GM23338 (cell line): Measurements from ENCODE around the gene CDC34. TPM values are rescaled to one million over a fixed set of nuclear protein-coding genes. Genes with fewer than 3 reads are reported as not detected.

Experiments used
- ATAC-seq: fragments of 200-7000 bp; cut with Tn5 transposase; 3 replicates; pipeline ENCODE4 v1.9.1; 2020
- DNase-seq: peaks from one replicate; pipeline ENCODE4 v3.0.0-alpha.2; 2015; ENCODE audit warnings: low spot score
- H2AFZ ChIP-seq: fragments of 200-600 bp; sonication (generic); 2 replicates; pipeline ENCODE4 v1.8.0; 2016; ENCODE audit warnings: antibody characterized with exemption, mild to moderate bottlenecking, moderate library complexity
- H3F3A ChIP-seq: fragments of 200-600 bp; sonication (generic); replicated peaks from 2 replicates; pipeline ENCODE4 v1.8.0; 2017; ENCODE audit warnings: antibody characterized with exemption, mixed run types, low read depth
- H3K27ac ChIP-seq: fragments of 200-600 bp; sonication (generic); 2 replicates; pipeline ENCODE4 v1.6.1; 2016; ENCODE audit warnings: low read depth
- H3K27me3 ChIP-seq: fragments of 200-600 bp; sonication (generic); 2 replicates; pipeline ENCODE4 v1.8.0; 2016; ENCODE audit warnings: mild to moderate bottlenecking, mixed run types, moderate library complexity; ENCODE audit not compliant: insufficient read depth
- H3K36me3 ChIP-seq: fragments of 200-600 bp; sonication (generic); 2 replicates; pipeline ENCODE4 v1.8.0; 2016; ENCODE audit warnings: mild to moderate bottlenecking; ENCODE audit not compliant: insufficient read depth
- H3K4me1 ChIP-seq: fragments of 200-600 bp; sonication (generic); 2 replicates; pipeline ENCODE4 v1.8.0; 2016; ENCODE audit warnings: mild to moderate bottlenecking, moderate library complexity; ENCODE audit not compliant: insufficient read depth
- H3K4me2 ChIP-seq: fragments of 200-600 bp; sonication (generic); 2 replicates; pipeline ENCODE4 v1.7.1; 2017; ENCODE audit warnings: mixed run types
- H3K4me3 ChIP-seq: fragments of 200-600 bp; sonication (generic); 2 replicates; pipeline ENCODE4 v1.6.1; 2016; ENCODE audit warnings: mixed run types
- H3K79me2 ChIP-seq: fragments of 200-600 bp; sonication (generic); replicated peaks from 2 replicates; pipeline ENCODE4 v1.8.0; 2017; ENCODE audit warnings: mild to moderate bottlenecking; ENCODE audit not compliant: insufficient read depth
- H3K9me2 ChIP-seq: fragments of 200-600 bp; sonication (generic); 2 replicates; pipeline ENCODE4 v1.8.0; 2017; ENCODE audit not compliant: insufficient read depth
- H4K20me1 ChIP-seq: fragments of 200-600 bp; sonication (generic); replicated peaks from 2 replicates; pipeline ENCODE4 v1.8.0; 2017; ENCODE audit warnings: mild to moderate bottlenecking; ENCODE audit not compliant: insufficient read depth
- H3K27ac Mint-ChIP-seq: 2 replicates; pipeline ENCODE4 v1.8.0; 2020; ENCODE audit warnings: inconsistent platforms, mild to moderate bottlenecking, moderate library complexity, mixed read lengths
- H3K27me3 Mint-ChIP-seq: 3 replicates; pipeline ENCODE4 v1.8.0; 2022; ENCODE audit warnings: low read depth, mild to moderate bottlenecking, moderate library complexity, mixed read lengths, inconsistent platforms; ENCODE audit not compliant: insufficient read depth, poor library complexity
- H3K36me3 Mint-ChIP-seq: 3 replicates; pipeline ENCODE4 v1.8.0; 2021; ENCODE audit warnings: low read depth, mild to moderate bottlenecking, inconsistent platforms, moderate library complexity, mixed read lengths
- H3K4me1 Mint-ChIP-seq: 3 replicates; pipeline ENCODE4 v1.8.0; 2020; ENCODE audit warnings: mild to moderate bottlenecking, inconsistent platforms, mixed read lengths
- H3K4me3 Mint-ChIP-seq: 3 replicates; pipeline ENCODE4 v1.8.0; 2021; ENCODE audit warnings: moderate library complexity, mild to moderate bottlenecking, inconsistent platforms, mixed read lengths
- H3K9me3 Mint-ChIP-seq: 3 replicates; pipeline ENCODE4 v1.8.0; 2020; ENCODE audit warnings: moderate library complexity, mild to moderate bottlenecking, inconsistent platforms, mixed read lengths
- CREB1 ChIP-seq: fragments of 250-450 bp; sonication (Bioruptor Pico); IDR thresholded peaks from 2 replicates; pipeline ENCODE4 v1.5.0; 2020; ENCODE audit warnings: low read depth, mild to moderate bottlenecking, moderate library complexity
- EZH2 ChIP-seq: fragments of 200-600 bp; sonication (generic); IDR thresholded peaks from one replicate; pipeline ENCODE4 v1.8.0; 2017; ENCODE audit warnings: antibody characterized with exemption, mild to moderate bottlenecking, low read depth; ENCODE audit not compliant: unreplicated experiment
- NANOG ChIP-seq: IDR thresholded peaks from 2 replicates; pipeline ENCODE4 v1.6.1; 2016; ENCODE audit warnings: antibody characterized with exemption, borderline replicate concordance
- POLR2AphosphoS5 ChIP-seq: IDR thresholded peaks from 2 replicates; pipeline ENCODE4 v1.6.1; 2016; ENCODE audit warnings: antibody characterized with exemption, low read depth
- STAT1 ChIP-seq: IDR thresholded peaks from one replicate; pipeline ENCODE4 v1.6.1; 2016; ENCODE audit warnings: antibody characterized with exemption; ENCODE audit not compliant: unreplicated experiment
- ZNF114 ChIP-seq: fragments of 250-450 bp; sonication (Bioruptor Pico); IDR thresholded peaks from 2 replicates; pipeline ENCODE4 v1.5.0; 2020; ENCODE audit warnings: mild to moderate bottlenecking, moderate library complexity
- ZNF331 ChIP-seq: fragments of 250-450 bp; sonication (Bioruptor Pico); IDR thresholded peaks from 2 replicates; pipeline ENCODE4 v1.5.0; 2020; ENCODE audit warnings: low read depth, mild to moderate bottlenecking, moderate library complexity
- polyA plus RNA-seq: library from polyadenylated mRNA; unstranded; fragments of >200 nt; fragmentation: Nextera tagmentation; extraction: Ambion mirVana; gene quantifications from 2 replicates; pipeline ENCODE4 v1.2.1, GENCODE V29; 2016
- total RNA-seq: library from RNA; depleted of rRNA; stranded (reverse); fragments of >200 nt; shearing (Covaris generic); gene quantifications from 2 replicates; pipeline ENCODE4 v1.2.3, GENCODE V29; 2014
- TF ChIP-seq, protein P1 (sequence below): IDR thresholded peaks from 2 replicates; pipeline ENCODE4 v1.6.1; 2016; ENCODE audit warnings: antibody characterized with exemption
- TF ChIP-seq, protein P2 (sequence below), 2 experiments: fragments of 200-600 bp in 1 of 2; sonication (generic) in 1 of 2; conservative IDR thresholded peaks; 2 replicates each; pipeline versions ENCODE4 v1.5.1 to v1.6.1; 2016 to 2017; ENCODE audit warnings: antibody characterized with exemption in 2 of 2, low read depth in 2 of 2, mild to moderate bottlenecking in 2 of 2, moderate library complexity in 1 of 2
- TF ChIP-seq, protein P3 (sequence below): fragments of 250-450 bp; sonication (Bioruptor Pico); IDR thresholded peaks from 2 replicates; pipeline ENCODE4 v1.5.0; 2020; ENCODE audit warnings: mild to moderate bottlenecking, moderate library complexity
- TF ChIP-seq, protein P4 (sequence below): IDR thresholded peaks from one replicate; pipeline ENCODE4 v1.6.1; 2018; ENCODE audit warnings: antibody characterized with exemption; ENCODE audit not compliant: unreplicated experiment

Gene CDC34
- total and polyA plus RNA-seq, 2 experiments from 2014 or later: 114 to 148 TPM

- H3F3A ChIP-seq: peaks cover 13% of the 10 kb centered on the region
- no peaks in the 10 kb centered on the region; the same call in 1 of the 2 replicates for H3K4me1 ChIP-seq
- Mint-ChIP-seq H3K9me3 (peaks cover 2% of the 10 kb centered on the region; the same call in 1 of the 3 replicates), H3K27me3 (peaks cover 15% of the 10 kb centered on the region), H3K36me3 (peaks cover 20% of the 10 kb centered on the region), H3K27ac (no peak overlapping the region), H3K4me1 (peaks cover 6% of the 10 kb centered on the region), H3K4me3 (peak overlapping the region; percentile 87)
- H3K36me3 ChIP-seq: no peaks in the 10 kb centered on the region; the same call in 1 of the 2 replicates
- H4K20me1 ChIP-seq: peaks cover 17% of the 10 kb centered on the region
- DNase-seq (no peak), ATAC-seq (no peak)
- TF ChIP-seq CREB1 (no peak), NANOG (no peak), POLR2AphosphoS5 (no peak), STAT1 (no peak), ZNF114 (CRISPR knock-in tag) (no peak), EZH2 (no peak), ZNF331 (CRISPR knock-in tag) (no peak)
- TF ChIP-seq, protein P1, sequence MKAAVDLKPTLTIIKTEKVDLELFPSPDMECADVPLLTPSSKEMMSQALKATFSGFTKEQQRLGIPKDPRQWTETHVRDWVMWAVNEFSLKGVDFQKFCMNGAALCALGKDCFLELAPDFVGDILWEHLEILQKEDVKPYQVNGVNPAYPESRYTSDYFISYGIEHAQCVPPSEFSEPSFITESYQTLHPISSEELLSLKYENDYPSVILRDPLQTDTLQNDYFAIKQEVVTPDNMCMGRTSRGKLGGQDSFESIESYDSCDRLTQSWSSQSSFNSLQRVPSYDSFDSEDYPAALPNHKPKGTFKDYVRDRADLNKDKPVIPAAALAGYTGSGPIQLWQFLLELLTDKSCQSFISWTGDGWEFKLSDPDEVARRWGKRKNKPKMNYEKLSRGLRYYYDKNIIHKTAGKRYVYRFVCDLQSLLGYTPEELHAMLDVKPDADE: no peak
- TF ChIP-seq, protein P2, sequence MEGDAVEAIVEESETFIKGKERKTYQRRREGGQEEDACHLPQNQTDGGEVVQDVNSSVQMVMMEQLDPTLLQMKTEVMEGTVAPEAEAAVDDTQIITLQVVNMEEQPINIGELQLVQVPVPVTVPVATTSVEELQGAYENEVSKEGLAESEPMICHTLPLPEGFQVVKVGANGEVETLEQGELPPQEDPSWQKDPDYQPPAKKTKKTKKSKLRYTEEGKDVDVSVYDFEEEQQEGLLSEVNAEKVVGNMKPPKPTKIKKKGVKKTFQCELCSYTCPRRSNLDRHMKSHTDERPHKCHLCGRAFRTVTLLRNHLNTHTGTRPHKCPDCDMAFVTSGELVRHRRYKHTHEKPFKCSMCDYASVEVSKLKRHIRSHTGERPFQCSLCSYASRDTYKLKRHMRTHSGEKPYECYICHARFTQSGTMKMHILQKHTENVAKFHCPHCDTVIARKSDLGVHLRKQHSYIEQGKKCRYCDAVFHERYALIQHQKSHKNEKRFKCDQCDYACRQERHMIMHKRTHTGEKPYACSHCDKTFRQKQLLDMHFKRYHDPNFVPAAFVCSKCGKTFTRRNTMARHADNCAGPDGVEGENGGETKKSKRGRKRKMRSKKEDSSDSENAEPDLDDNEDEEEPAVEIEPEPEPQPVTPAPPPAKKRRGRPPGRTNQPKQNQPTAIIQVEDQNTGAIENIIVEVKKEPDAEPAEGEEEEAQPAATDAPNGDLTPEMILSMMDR (conservative IDR thresholded peaks at IDR 0.05; ENCODE audit: low read depth in 2 of 2): no peak
- TF ChIP-seq, protein P3, sequence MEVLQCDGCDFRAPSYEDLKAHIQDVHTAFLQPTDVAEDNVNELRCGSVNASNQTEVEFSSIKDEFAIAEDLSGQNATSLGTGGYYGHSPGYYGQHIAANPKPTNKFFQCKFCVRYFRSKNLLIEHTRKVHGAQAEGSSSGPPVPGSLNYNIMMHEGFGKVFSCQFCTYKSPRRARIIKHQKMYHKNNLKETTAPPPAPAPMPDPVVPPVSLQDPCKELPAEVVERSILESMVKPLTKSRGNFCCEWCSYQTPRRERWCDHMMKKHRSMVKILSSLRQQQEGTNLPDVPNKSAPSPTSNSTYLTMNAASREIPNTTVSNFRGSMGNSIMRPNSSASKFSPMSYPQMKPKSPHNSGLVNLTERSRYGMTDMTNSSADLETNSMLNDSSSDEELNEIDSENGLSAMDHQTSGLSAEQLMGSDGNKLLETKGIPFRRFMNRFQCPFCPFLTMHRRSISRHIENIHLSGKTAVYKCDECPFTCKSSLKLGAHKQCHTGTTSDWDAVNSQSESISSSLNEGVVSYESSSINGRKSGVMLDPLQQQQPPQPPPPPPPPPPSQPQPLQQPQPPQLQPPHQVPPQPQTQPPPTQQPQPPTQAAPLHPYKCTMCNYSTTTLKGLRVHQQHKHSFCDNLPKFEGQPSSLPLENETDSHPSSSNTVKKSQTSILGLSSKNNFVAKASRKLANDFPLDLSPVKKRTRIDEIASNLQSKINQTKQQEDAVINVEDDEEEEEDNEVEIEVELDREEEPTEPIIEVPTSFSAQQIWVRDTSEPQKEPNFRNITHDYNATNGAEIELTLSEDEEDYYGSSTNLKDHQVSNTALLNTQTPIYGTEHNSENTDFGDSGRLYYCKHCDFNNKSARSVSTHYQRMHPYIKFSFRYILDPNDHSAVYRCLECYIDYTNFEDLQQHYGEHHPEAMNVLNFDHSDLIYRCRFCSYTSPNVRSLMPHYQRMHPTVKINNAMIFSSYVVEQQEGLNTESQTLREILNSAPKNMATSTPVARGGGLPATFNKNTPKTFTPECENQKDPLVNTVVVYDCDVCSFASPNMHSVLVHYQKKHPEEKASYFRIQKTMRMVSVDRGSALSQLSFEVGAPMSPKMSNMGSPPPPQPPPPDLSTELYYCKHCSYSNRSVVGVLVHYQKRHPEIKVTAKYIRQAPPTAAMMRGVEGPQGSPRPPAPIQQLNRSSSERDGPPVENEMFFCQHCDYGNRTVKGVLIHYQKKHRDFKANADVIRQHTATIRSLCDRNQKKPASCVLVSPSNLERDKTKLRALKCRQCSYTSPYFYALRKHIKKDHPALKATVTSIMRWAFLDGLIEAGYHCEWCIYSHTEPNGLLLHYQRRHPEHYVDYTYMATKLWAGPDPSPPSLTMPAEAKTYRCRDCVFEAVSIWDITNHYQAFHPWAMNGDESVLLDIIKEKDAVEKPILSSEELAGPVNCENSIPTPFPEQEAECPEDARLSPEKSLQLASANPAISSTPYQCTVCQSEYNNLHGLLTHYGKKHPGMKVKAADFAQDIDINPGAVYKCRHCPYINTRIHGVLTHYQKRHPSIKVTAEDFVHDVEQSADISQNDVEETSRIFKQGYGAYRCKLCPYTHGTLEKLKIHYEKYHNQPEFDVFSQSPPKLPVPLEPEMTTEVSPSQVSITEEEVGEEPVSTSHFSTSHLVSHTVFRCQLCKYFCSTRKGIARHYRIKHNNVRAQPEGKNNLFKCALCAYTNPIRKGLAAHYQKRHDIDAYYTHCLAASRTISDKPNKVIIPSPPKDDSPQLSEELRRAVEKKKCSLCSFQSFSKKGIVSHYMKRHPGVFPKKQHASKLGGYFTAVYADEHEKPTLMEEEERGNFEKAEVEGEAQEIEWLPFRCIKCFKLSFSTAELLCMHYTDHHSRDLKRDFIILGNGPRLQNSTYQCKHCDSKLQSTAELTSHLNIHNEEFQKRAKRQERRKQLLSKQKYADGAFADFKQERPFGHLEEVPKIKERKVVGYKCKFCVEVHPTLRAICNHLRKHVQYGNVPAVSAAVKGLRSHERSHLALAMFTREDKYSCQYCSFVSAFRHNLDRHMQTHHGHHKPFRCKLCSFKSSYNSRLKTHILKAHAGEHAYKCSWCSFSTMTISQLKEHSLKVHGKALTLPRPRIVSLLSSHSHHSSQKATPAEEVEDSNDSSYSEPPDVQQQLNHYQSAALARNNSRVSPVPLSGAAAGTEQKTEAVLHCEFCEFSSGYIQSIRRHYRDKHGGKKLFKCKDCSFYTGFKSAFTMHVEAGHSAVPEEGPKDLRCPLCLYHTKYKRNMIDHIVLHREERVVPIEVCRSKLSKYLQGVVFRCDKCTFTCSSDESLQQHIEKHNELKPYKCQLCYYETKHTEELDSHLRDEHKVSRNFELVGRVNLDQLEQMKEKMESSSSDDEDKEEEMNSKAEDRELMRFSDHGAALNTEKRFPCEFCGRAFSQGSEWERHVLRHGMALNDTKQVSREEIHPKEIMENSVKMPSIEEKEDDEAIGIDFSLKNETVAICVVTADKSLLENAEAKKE (CRISPR knock-in tag): no peak
- TF ChIP-seq, protein P4, sequence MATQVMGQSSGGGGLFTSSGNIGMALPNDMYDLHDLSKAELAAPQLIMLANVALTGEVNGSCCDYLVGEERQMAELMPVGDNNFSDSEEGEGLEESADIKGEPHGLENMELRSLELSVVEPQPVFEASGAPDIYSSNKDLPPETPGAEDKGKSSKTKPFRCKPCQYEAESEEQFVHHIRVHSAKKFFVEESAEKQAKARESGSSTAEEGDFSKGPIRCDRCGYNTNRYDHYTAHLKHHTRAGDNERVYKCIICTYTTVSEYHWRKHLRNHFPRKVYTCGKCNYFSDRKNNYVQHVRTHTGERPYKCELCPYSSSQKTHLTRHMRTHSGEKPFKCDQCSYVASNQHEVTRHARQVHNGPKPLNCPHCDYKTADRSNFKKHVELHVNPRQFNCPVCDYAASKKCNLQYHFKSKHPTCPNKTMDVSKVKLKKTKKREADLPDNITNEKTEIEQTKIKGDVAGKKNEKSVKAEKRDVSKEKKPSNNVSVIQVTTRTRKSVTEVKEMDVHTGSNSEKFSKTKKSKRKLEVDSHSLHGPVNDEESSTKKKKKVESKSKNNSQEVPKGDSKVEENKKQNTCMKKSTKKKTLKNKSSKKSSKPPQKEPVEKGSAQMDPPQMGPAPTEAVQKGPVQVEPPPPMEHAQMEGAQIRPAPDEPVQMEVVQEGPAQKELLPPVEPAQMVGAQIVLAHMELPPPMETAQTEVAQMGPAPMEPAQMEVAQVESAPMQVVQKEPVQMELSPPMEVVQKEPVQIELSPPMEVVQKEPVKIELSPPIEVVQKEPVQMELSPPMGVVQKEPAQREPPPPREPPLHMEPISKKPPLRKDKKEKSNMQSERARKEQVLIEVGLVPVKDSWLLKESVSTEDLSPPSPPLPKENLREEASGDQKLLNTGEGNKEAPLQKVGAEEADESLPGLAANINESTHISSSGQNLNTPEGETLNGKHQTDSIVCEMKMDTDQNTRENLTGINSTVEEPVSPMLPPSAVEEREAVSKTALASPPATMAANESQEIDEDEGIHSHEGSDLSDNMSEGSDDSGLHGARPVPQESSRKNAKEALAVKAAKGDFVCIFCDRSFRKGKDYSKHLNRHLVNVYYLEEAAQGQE: no peak
- no peaks in the 10 kb centered on the region for H3K9me2 ChIP-seq
- peak overlapping the region; percentile 94 for H3K4me2 ChIP-seq
- peak overlapping the region; percentile 98 for H3K4me3 ChIP-seq
- H2AFZ ChIP-seq: no peak overlapping the region
- peaks cover 25% of the 10 kb centered on the region for H3K79me2 ChIP-seq
- no peak overlapping the region; the same call in 1 of the 2 replicates for H3K27ac ChIP-seq
- no peaks in the 10 kb centered on the region for H3K27me3 ChIP-seq
These were observed 2.0 kb downstream of the CDC34 start for GRCh38 chr19:533364-534058.
